Liver (tissue), 9 donors: Measurements from ENCODE around the gene COL6A3. TPM values are rescaled to one million over a fixed set of nuclear protein-coding genes. Genes with fewer than 3 reads are reported as not detected.
A peak's percentile ranks its signal among the peaks of the same experiment; 100 is the strongest.

Experiments
- DNase-seq: peaks from one replicate; pipeline ENCODE4 v3.0.0-alpha.2; 2017; ENCODE audit warnings: low spot score
- H3K27ac ChIP-seq, 2 donors: one replicate each; pipeline ENCODE4 v1.7.0; 2013; ENCODE audit warnings: inconsistent platforms in 2 of 2, low read length in 2 of 2, control low read depth in 1 of 2, low read depth in 1 of 2, mild to moderate bottlenecking in 1 of 2
- H3K27me3 ChIP-seq, 4 donors: one replicate each; pipeline versions ENCODE4 v1.6.1 to v1.7.0; 2013; ENCODE audit warnings: low read length in 3 of 4, inconsistent platforms in 1 of 4, mild to moderate bottlenecking in 1 of 4, moderate library complexity in 1 of 4; ENCODE audit not compliant: control insufficient read depth in 4 of 4, insufficient read depth in 4 of 4
- H3K36me3 ChIP-seq, 4 donors: one replicate each; pipeline versions ENCODE4 v1.6.1 to v1.7.0; 2013; ENCODE audit warnings: low read length in 3 of 4, mild to moderate bottlenecking in 3 of 4, low read depth in 1 of 4, moderate library complexity in 1 of 4; ENCODE audit not compliant: control insufficient read depth in 4 of 4, insufficient read depth in 3 of 4
- H3K4me1 ChIP-seq, 4 donors: one replicate each; pipeline versions ENCODE4 v1.6.1 to v1.7.0; 2013; ENCODE audit warnings: low read length in 3 of 4, mild to moderate bottlenecking in 3 of 4, moderate library complexity in 1 of 4; ENCODE audit not compliant: control insufficient read depth in 4 of 4, insufficient read depth in 4 of 4
- H3K4me3 ChIP-seq, 3 donors: one replicate each; pipeline versions ENCODE4 v1.6.1 to v1.7.0; 2013; ENCODE audit warnings: low read length in 3 of 3, control low read depth in 1 of 3, low read depth in 1 of 3, mild to moderate bottlenecking in 1 of 3
- H3K9ac ChIP-seq, 2 donors: one replicate each; pipeline ENCODE4 v1.7.0; 2013; ENCODE audit warnings: low read length in 2 of 2, mild to moderate bottlenecking in 2 of 2, moderate library complexity in 2 of 2, control low read depth in 1 of 2, low read depth in 1 of 2
- H3K9me3 ChIP-seq, 4 donors: one replicate each; pipeline versions ENCODE4 v1.6.1 to v1.7.0; 2013; ENCODE audit warnings: low read length in 3 of 4; ENCODE audit not compliant: control insufficient read depth in 4 of 4
- EGR1 ChIP-seq, 2 donors: IDR thresholded peaks; 2 replicates each; pipeline ENCODE4 v1.6.1; 2016 to 2018; ENCODE audit warnings: antibody characterized with exemption in 2 of 2, low read depth in 2 of 2
- FOXA1 ChIP-seq: IDR thresholded peaks from 2 replicates; pipeline ENCODE4 v1.6.1; 2016; ENCODE audit warnings: antibody characterized with exemption
- FOXA2 ChIP-seq: IDR thresholded peaks from 2 replicates; pipeline ENCODE4 v1.6.1; 2016; ENCODE audit warnings: antibody characterized with exemption
- GABPA ChIP-seq, 2 donors: IDR thresholded peaks in 1 of 2; conservative IDR thresholded peaks in 1 of 2; 2 replicates each; pipeline ENCODE4 v1.6.1; 2016; ENCODE audit warnings: antibody characterized with exemption in 2 of 2, mild to moderate bottlenecking in 1 of 2, moderate library complexity in 1 of 2
- HNF4A ChIP-seq, 2 donors: conservative IDR thresholded peaks; 2 replicates each; pipeline ENCODE4 v1.6.1; 2016; ENCODE audit warnings: antibody characterized with exemption in 2 of 2, mild to moderate bottlenecking in 2 of 2
- HNF4G ChIP-seq: IDR thresholded peaks from 2 replicates; pipeline ENCODE4 v1.6.1; 2016; ENCODE audit warnings: antibody characterized with exemption
- MAX ChIP-seq: IDR thresholded peaks from 2 replicates; pipeline ENCODE4 v1.6.1; 2016; ENCODE audit warnings: antibody characterized with exemption
- NR2F2 ChIP-seq: IDR thresholded peaks from 2 replicates; pipeline ENCODE4 v1.6.1; 2016; ENCODE audit warnings: antibody characterized with exemption
- RAD21 ChIP-seq, 2 donors: IDR thresholded peaks; 2 replicates each; pipeline ENCODE4 v1.6.1; 2016; ENCODE audit warnings: antibody characterized with exemption in 2 of 2, mild to moderate bottlenecking in 2 of 2
- RXRA ChIP-seq, 2 donors: IDR thresholded peaks; 2 replicates each; pipeline ENCODE4 v1.6.1; 2017 to 2018; ENCODE audit warnings: antibody characterized with exemption in 2 of 2, mild to moderate bottlenecking in 1 of 2
- SP1 ChIP-seq: IDR thresholded peaks from 2 replicates; pipeline ENCODE4 v1.6.1; 2018; ENCODE audit warnings: antibody characterized with exemption, mild to moderate bottlenecking
- YY1 ChIP-seq: IDR thresholded peaks from 2 replicates; pipeline ENCODE4 v1.6.1; 2016; ENCODE audit warnings: antibody characterized with exemption, mild to moderate bottlenecking
- ZBTB33 ChIP-seq: IDR thresholded peaks from 2 replicates; pipeline ENCODE4 v1.6.1; 2016; ENCODE audit warnings: antibody characterized with exemption
- WGBS: extraction: QIAGEN DNeasy Blood & Tissue Kit; methylation state at CpG from one replicate; pipeline ENCODE4 v1.1.7; 2013; 5-methylcytosine and 5-hydroxymethylcytosine counted together
- polyA plus RNA-seq, 2 donors: library from polyadenylated mRNA; stranded (reverse) in 1 of 2; unstranded in 1 of 2; fragments of 200-250 nt in 1 of 2; fragments of >200 nt in 1 of 2; fragmentation: Nextera tagmentation in 1 of 2; extraction: Ambion mirVana in 1 of 2; gene quantifications; one replicate each; pipeline versions ENCODE4 v1.2.1 to v1.2.3, GENCODE V29; 2013 to 2015
- total RNA-seq, 2 donors: library from RNA; depleted of rRNA; stranded (reverse); fragments of >200 nt; gene quantifications; one replicate each; pipeline ENCODE4 v1.2.3, GENCODE V29; 2014
- TF ChIP-seq, protein P1 (sequence below): fragments of 150-350 bp; IDR thresholded peaks from 2 replicates; pipeline ENCODE4 v1.5.1; 2017; ENCODE audit warnings: improper control_type of control experiment, low read depth, low read length; ENCODE audit not compliant: missing input control
- TF ChIP-seq, protein P2 (sequence below): IDR thresholded peaks from 2 replicates; pipeline ENCODE4 v1.6.1; 2016; ENCODE audit warnings: antibody characterized with exemption, mild to moderate bottlenecking
- donor health status: healthy.
- donor health status: healthy.
- donor health status: healthy.
- donor health status: healthy.
- donor health status: healthy.

Gene COL6A3
- total and polyA plus RNA-seq, 4 donors: 1.7 to 28.7 (median 17.5) TPM

DNA sequence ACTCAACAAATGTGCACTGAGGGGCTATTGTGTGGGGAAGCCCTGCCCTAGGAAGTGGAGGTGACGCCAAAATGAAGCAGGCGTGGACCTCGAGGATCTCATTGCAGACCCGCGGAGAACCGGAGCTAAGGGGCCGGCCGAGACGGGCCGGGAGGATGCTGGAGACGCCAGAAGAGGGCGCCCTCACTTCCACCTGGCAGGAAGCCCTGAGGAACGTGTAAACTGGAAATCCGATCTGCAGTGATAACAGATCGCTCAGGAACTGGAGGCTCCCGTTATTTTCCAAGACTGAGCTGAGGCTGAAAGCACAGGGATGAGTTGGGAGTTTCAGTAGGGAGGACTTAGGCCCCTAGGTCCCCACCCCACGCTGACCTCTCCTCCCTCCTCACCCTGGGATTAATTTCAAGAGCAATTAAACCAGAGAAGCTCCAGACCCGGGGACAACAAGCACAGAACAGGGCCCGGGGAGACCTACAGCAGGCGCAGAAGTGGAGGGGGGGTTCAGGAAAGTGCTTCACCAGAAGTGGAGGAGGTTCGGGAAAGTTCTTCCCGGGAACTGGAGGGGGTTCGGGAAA is 7.7 kb upstream of the COL6A3 start:
- peak; percentile 53 for DNase-seq
- Histone ChIP-seq H3K9me3 (no peaks in the 10 kb centered on the region), H3K36me3 (no peaks in the 10 kb centered on the region), H3K4me1 (peaks cover 4 to 6% (median 5%) of the 10 kb centered on the region in 4 donors), H3K9ac (no peak overlapping the region), H3K27ac (no peak overlapping the region), H3K4me3 (no peak overlapping the region), H3K27me3 (peaks cover 0 to 3% (median 1%) of the 10 kb centered on the region in 4 donors)
- 21% methylated on average over 23 of the region's 23 CpGs for WGBS
- TF ChIP-seq HNF4A (conservative IDR thresholded peaks at IDR 0.05) (peak in 1 of 2 donors; percentile 7), FOXA2 (no peak), FOXA1 (no peak), MAX (no peak), GABPA (IDR thresholded peaks at IDR 0.05 in 1 of 2, conservative IDR thresholded peaks at IDR 0.05 in 1 of 2) (no peak), RAD21 (IDR thresholded peaks at IDR 0.05) (peak; percentile 72 to 80), NR2F2 (peak; percentile 38)
- TF ChIP-seq, protein P1, sequence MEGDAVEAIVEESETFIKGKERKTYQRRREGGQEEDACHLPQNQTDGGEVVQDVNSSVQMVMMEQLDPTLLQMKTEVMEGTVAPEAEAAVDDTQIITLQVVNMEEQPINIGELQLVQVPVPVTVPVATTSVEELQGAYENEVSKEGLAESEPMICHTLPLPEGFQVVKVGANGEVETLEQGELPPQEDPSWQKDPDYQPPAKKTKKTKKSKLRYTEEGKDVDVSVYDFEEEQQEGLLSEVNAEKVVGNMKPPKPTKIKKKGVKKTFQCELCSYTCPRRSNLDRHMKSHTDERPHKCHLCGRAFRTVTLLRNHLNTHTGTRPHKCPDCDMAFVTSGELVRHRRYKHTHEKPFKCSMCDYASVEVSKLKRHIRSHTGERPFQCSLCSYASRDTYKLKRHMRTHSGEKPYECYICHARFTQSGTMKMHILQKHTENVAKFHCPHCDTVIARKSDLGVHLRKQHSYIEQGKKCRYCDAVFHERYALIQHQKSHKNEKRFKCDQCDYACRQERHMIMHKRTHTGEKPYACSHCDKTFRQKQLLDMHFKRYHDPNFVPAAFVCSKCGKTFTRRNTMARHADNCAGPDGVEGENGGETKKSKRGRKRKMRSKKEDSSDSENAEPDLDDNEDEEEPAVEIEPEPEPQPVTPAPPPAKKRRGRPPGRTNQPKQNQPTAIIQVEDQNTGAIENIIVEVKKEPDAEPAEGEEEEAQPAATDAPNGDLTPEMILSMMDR: peak; percentile 58

DNA sequence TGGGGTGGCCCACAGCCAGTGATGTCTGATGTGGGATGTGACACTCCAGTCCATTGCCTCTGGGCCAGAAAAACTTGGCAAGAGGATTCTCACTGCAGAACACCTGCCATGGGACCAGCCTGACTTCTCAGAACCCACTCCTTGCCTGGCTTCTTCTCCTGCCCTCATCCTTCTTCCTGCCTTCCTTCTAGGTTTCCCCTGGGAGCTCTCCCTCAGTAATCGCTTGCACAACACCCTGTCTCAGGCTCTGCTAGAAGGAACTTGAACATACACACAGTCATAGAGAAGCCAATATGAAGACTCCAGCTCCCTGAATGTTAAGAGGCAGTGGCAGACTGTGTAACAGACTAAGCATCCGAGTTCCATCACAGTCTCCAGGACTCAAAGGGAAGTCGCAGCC is 4.3 kb upstream of the COL6A3 start:
- H3K4me1 ChIP-seq: peaks cover 4 to 6% (median 5%) of the 10 kb centered on the region in 4 donors
- no peak overlapping the region for H3K9ac ChIP-seq
- no peaks in the 10 kb centered on the region for H3K36me3 ChIP-seq
- H3K9me3 ChIP-seq: no peaks in the 10 kb centered on the region
- no peak overlapping the region for H3K4me3 ChIP-seq
- H3K27me3 ChIP-seq: peaks cover 0 to 6% (median 2%) of the 10 kb centered on the region in 4 donors
- 85% methylated on average over 3 of the region's 3 CpGs for WGBS
- TF ChIP-seq, protein P2, sequence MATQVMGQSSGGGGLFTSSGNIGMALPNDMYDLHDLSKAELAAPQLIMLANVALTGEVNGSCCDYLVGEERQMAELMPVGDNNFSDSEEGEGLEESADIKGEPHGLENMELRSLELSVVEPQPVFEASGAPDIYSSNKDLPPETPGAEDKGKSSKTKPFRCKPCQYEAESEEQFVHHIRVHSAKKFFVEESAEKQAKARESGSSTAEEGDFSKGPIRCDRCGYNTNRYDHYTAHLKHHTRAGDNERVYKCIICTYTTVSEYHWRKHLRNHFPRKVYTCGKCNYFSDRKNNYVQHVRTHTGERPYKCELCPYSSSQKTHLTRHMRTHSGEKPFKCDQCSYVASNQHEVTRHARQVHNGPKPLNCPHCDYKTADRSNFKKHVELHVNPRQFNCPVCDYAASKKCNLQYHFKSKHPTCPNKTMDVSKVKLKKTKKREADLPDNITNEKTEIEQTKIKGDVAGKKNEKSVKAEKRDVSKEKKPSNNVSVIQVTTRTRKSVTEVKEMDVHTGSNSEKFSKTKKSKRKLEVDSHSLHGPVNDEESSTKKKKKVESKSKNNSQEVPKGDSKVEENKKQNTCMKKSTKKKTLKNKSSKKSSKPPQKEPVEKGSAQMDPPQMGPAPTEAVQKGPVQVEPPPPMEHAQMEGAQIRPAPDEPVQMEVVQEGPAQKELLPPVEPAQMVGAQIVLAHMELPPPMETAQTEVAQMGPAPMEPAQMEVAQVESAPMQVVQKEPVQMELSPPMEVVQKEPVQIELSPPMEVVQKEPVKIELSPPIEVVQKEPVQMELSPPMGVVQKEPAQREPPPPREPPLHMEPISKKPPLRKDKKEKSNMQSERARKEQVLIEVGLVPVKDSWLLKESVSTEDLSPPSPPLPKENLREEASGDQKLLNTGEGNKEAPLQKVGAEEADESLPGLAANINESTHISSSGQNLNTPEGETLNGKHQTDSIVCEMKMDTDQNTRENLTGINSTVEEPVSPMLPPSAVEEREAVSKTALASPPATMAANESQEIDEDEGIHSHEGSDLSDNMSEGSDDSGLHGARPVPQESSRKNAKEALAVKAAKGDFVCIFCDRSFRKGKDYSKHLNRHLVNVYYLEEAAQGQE: no peak
- TF ChIP-seq YY1 (no peak), RAD21 (IDR thresholded peaks at IDR 0.05) (no peak), HNF4A (conservative IDR thresholded peaks at IDR 0.05) (no peak), SP1 (no peak), RXRA (IDR thresholded peaks at IDR 0.05) (no peak), EGR1 (IDR thresholded peaks at IDR 0.05; ENCODE audit: low read depth in 2 of 2) (no peak), ZBTB33 (no peak), FOXA2 (no peak), MAX (no peak), HNF4G (no peak), FOXA1 (no peak)
- DNase-seq: no peak
- H3K27ac ChIP-seq: no peak overlapping the region
